NCI-H748 treated with DMSO at 0.1 percent for 48 hours (cell line): Measurements from ENCODE around the gene VSIG10L2.
"Not testable (repeated sequence)": the region's sequence is repeated elsewhere in the genome, so short reads cannot be mapped to it uniquely, and the experiment has no call there.

Experiments
- DNase-seq: peaks from one replicate; lab custom pipeline; 2025; lab: John Stamatoyannopoulos, UW

Gene VSIG10L2

GRCh38 chr11:125967515-125967914 is 21.7 kb downstream of the VSIG10L2 start:
- DNase-seq, result no peak

GRCh38 chr11:125968354-125968753 is 22.5 kb downstream of the VSIG10L2 start:
- DNase-seq, result no peak

- no peak for DNase-seq
Measured at GRCh38 chr11:125971618-125972017, 25.8 kb downstream of the VSIG10L2 start.

- DNase-seq, result no peak
Measured at GRCh38 chr11:125974284-125974683, 28.4 kb downstream of the VSIG10L2 start.

- no peak for DNase-seq
Measured at GRCh38 chr11:125975634-125976033, 29.8 kb downstream of the VSIG10L2 start.

- DNase-seq, result no peak
Measured at GRCh38 chr11:125976156-125976555, 30.3 kb downstream of the VSIG10L2 start.

- no peak for DNase-seq
Measured at GRCh38 chr11:125977333-125977732, 31.5 kb downstream of the VSIG10L2 start.

- DNase-seq, result no peak
Measured at GRCh38 chr11:125978181-125978716, 32.4 kb downstream of the VSIG10L2 start.

- DNase-seq, result no peak
Measured at GRCh38 chr11:125978778-125979407, 33.0 kb downstream of the VSIG10L2 start.

- DNase-seq, result no peak
Measured at GRCh38 chr11:125979511-125979910, 33.7 kb downstream of the VSIG10L2 start.

- DNase-seq, result no peak
Measured at GRCh38 chr11:125980436-125980835, 34.6 kb downstream of the VSIG10L2 start.

- DNase-seq, result no peak
Measured at GRCh38 chr11:125982348-125982730, 36.5 kb downstream of the VSIG10L2 start.

- not testable (repeated sequence) for DNase-seq
Measured at GRCh38 chr11:125985956-125986355, 40.1 kb downstream of the VSIG10L2 start.

- no peak for DNase-seq
Measured at GRCh38 chr11:125987066-125987641, 41.3 kb downstream of the VSIG10L2 start.

- DNase-seq, result no peak
Measured at GRCh38 chr11:125990244-125990643, 44.4 kb downstream of the VSIG10L2 start.

- no peak for DNase-seq
Measured at GRCh38 chr11:125992893-125993292, 47.0 kb downstream of the VSIG10L2 start.

GRCh38 chr11:125994509-125994908 is 48.7 kb downstream of the VSIG10L2 start:
- no peak for DNase-seq

- DNase-seq, result no peak
Measured at GRCh38 chr11:125995313-125995712, 49.5 kb downstream of the VSIG10L2 start.

GRCh38 chr11:125998267-125998666 is 52.4 kb downstream of the VSIG10L2 start:
- no peak for DNase-seq

- no peak for DNase-seq
Measured at GRCh38 chr11:125999234-125999880, 53.5 kb downstream of the VSIG10L2 start.

GRCh38 chr11:126002181-126002580 is 56.3 kb downstream of the VSIG10L2 start:
- DNase-seq, result no peak
